ENCODE measurements around the gene MEF2A.

The MEF2A gene

DNA sequence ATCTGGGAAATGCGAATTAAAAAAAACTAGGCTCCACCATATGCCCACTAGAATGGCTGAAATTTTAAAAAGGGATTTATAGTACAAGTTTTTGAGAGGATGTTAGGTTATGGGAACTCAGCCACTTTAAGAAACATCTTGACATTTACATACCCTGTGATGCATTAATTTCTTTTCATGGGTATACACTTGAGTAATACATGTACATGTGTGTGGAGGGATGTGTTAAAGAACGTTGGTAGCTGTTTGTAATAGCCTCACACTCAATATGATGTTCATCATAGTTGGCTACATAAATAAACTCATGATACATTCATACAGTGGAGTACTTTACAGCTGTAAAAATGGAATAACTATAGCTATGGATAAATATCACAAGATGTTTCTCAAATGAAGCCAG lies 40.9 kb downstream of the MEF2A start:
- DNase-seq (ENCODE audit: low read depth in 2 of 2), result no peak

DNA sequence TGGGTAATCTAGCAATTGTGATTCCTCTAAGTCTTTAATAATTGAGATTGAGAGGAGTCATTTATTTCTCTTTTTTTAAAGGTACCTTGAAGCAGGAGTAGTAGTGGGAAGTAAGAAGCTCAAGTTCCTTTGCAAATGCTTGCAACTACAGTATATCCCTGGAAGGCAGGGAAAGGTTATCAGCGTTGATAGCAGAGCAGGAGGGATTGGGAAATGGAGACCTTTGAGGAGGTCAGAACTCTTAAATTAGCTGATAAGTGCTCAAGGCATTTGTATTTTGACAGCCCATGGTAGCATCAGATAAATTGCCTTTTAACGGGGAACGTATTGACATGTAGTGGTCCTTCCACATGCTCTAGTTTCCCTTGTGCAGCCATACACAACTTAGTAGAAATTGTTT lies 47.7 kb downstream of the MEF2A start:
- DNase-seq (ENCODE audit: low read depth in 2 of 2), result no peak

DNA sequence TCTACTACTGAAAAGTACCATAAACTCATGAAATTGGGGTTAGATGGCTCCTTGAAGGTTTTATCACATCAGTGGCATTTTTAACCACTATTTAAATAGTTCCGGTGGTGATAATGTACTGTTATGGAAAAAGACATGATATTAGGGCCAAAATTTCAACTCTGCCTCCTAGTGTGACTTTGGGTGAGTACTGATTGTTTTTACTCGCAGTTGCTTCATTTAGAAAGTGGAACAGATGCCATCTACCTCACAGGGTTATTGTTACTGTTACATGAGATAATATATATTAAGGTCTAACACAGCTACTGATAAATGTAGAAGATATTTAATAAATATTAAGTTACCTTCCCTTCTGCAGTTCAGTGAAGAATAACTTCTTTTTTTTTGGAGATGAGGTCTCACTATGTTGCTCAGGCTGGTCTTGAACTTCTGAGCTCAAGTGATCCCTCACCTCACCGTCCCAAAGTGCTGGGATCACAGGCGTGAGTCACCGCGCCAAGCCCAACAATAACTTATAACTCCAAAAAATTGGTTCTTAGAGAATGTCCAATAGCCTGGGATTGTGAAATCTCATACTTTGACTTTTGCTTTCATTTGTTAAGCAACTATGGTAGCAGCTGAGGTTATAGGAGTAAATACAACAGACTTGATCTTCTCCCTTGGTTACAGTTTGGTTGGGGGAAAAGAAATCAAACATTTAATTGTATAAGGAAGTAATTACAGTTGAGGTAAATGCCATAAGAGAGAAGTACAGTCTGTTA lies 48.3 kb downstream of the MEF2A start:
- no peak for DNase-seq (ENCODE audit: low read depth in 2 of 2)

DNA sequence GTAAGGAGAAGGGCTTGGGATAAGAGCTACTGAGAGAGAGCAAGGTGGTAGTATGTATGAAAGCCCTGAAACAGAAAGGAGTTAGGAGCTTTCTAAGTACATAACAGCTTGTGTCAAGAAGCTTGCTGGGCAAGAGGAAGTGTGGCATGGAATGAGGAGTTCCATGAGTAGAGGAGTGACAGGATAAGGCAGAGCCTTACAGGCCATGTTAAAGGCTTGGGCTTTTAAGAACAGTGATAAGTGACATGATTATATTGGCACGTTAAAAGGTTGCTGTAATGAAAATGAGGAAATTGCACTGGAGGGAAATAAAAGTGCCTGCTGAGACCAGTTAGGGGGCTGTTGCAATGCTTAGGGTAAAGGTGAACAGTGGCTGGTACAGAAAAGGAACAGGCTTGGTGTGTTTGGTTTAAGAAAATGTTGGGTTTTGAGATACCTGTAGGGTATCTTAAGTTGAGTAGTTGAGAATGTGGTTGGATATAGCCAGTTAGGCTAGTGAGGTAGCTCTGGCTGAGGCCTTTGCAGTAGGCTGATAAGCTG lies 49.0 kb downstream of the MEF2A start:
- no peak for DNase-seq (ENCODE audit: low read depth in 2 of 2)

DNA sequence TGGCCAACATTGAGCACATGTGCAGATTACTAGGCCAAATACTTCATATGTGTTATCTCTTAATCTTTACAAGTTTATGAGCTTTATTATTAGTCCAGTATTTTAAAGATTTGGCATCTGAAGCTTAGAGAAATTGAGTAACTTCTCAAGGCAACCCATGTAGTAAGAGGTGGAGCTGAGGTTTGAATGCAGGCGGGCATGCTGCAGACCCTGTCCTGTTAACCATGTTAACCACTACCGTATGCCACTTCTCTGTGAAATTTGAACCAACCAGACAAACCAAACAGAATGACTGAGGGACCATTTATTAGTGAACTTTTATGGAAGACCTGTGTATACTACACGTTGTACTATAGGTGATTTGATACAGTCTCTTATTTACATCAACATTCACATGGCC lies 49.7 kb downstream of the MEF2A start:
- DNase-seq (ENCODE audit: low read depth in 2 of 2), result no peak

DNA sequence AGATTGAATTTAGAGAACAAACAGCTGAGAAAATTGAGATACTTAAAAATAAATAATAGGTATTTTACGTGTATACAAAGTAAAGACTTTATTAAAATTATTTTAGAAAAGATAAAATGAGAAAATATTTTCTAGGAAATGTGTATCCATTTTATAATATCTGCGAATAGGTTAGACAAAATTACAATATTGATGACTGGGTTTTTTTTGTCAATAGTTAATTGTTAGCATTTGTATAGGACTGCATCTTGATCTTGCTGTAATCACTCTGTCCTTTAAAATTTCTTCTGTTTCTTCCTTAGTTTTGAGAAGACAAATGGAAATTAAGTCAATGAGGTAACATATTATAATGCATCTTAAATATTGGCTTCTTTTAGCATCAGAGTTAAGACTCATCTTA lies 50.3 kb downstream of the MEF2A start:
- DNase-seq (ENCODE audit: low read depth in 2 of 2), result no peak

DNA sequence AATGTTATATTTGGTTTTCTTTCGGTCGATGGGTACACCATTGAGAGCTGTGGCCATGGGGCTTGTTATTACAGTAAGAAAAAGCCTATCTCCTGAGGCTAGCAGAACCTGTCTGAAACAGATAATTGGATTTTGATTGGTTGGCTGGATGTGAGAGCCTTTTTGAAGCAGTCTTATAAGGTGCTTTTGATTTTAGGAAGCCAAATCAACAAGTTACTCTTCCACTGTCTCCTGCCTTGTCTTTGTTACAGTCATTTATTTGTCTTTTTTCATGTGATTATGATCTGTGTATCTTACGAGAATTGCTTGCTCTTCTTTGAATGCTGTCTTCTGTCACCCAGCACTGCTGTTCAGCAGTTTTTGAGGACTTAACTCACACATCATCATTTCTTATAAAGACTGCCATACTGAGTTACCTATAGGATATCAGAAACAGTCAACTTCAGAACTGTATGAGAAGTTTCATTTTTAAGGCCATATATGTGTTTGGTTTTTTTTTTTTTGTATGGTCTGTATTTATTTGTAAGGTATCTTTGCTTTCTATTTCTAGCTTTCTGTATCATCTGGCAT lies 51.1 kb downstream of the MEF2A start:
- DNase-seq (ENCODE audit: low read depth in 2 of 2), result no peak

DNA sequence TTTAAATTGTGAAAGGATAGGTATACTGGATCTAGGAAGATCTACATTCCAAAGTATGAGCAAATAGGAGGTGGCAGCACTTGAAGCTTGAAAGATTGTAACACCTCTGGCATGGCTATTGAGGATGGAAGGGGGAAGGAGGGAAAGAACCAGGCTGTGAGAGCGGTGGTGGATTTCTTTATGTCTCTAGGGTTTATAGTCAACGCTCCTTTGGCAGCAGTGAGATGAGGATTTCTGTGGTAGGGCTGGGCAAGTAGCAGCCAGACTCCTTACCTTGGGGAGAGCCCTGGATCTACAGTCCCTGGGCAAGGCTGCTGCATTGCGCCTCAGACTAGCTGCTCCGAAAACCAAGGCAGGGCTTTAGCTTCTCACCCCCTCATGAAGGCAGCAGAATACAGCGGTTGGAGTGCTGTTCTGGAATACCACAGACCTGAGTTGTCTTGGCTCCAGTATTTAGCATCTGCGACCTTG lies 53.2 kb downstream of the MEF2A start:
- no peak for DNase-seq (ENCODE audit: low read depth in 2 of 2)

DNA sequence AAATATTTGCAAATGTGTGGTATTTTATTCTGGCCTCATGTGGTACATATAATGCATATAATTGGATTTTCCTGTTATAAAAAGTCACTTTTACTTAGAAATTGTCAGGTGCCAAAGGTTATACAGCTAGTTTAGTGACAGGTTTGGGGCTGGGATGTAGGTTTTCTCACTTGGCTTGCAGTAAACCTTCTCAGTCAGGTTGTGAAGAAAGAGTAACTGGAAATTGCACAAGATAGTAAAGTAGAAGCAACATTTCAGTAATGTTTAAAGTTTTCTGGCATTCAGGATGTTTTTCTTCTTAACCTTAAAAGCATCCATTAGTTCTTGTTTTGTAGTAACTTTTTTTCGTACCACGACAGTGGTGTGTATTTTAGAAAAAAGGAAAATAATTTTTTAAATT lies 53.9 kb downstream of the MEF2A start:
- DNase-seq (ENCODE audit: low read depth in 2 of 2), result no peak

DNA sequence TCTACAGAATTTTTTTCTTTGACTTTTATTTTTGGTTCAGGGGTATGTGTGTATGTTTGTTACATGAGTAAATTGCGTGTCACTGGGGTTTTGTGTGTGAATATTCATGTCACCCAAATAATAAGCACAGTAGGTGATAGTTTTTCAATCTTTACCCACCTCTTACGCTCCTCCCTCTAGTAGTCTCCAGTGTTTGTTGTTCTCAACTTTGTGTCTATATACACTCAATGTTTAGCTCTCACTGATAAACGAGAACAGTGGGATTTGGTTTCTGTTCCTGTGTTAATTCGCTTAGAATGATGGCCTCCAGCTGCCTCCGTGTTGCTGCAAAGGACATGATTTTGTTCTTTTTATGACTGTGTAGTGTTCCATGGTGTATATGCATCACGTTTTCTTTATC lies 54.4 kb downstream of the MEF2A start:
- DNase-seq (ENCODE audit: low read depth in 2 of 2), result no peak

DNA sequence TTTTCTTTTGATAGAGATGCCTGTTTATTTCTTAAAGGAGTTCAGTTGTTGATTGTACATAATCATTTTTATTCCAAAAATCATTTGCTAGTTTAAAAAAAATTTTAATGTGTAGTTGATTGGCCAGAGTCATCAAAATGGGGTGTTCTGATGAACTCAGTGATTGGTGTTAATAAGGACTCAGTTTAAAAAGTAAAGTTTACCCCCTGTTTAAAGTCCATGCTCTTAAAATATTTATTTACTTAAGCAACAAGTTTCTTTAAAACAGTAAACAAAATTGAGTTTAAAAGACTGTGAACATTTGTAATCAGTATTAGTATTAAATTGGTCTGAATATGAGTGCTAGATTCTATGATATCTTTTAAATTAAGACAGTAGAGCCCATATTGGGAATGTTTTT lies 56.0 kb downstream of the MEF2A start:
- no peak for DNase-seq (ENCODE audit: low read depth in 2 of 2)

DNA sequence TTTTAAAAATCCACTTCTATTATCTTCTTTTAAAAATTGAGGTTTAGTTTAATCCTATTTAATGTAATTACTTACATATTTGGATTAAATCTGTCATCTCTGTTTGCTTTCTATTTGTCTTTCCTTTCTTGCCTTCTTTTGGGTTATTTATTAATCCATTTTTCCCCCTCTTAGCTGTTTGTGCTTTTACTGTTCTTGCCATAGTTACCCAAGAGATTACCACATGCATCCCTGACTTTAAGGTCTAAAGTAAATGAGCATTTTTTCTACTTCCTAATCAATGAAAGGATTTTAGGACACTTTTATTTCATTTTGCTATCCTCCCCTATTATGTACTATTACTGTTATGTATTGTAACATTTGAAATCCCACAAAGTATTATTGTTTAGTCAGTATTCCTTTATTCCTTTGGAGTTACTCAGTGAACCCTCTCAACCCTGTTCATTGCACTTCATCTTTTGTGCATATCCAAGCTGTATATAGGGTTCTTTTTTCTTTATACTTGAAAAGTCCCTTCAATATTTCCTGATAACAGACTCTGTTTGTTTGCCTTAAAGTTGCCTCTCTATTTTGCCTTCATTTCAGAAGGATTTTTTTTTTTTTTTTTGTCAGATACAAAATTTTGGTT lies 62.7 kb downstream of the MEF2A start:
- DNase-seq (ENCODE audit: low read depth in 2 of 2), result no peak

DNA sequence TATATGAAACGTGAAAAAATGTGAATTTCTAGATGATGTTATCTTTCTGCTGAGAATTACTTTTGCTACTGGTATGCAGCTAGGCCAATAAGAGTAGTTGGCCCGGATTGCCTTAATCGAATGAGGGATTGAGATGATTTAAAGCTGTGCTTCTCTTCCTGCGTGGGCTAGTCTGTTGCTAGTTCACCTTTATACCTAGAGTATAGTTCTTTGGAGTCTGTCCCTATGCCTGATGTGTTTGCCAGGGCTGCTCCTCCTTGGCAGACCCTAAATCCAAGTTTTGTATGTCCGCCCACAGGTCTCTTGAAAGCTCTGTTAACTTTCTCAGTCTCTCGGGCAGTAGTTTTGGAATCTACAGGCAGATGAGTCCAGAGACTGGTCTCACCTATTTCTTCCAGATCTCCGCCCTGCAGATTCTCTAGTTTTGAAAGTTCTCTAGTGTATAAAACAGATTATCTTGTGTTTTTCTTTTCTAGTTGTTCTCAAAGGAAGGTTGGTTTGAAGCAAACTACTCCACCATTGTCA lies 64.9 kb downstream of the MEF2A start:
- no peak for DNase-seq (ENCODE audit: low read depth in 2 of 2)

DNA sequence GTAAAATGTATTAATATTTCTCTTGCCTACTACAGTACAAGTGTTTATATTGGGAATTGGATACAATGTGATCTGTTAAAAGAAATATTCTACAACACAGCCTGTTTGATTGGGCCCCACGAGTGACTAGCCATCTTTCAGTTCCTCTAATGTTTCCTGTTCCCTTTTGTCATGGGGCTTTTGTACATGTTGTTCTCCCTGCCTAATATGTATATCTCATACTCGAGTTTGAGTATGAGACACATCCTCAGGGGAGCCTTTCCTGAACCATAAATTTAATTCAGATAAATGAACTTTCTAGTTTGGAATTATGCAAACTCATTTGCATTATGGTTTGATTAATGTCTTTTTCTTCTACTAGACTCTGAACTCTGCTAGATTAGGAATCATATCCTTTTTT lies 65.5 kb downstream of the MEF2A start:
- no peak for DNase-seq (ENCODE audit: low read depth in 2 of 2)

DNA sequence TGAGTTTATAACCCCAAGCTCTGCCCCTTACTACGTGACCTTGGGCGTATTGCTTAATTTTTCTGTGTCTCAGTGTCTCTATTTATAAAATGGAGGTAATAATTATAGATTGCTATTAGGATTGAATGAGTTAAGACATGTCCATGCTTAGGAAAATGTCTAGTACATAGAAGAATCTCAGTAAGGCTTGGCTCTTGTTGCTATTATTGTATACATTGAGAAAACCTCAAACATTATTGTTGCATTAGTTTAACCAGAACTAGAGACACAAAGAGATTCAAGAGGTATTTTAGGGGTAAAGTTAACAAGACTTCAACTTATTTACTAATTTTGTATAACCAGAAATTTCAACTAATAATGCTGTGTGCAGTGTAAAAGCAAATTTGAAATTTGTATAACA lies 66.7 kb downstream of the MEF2A start:
- DNase-seq (ENCODE audit: low read depth in 2 of 2), result no peak

DNA sequence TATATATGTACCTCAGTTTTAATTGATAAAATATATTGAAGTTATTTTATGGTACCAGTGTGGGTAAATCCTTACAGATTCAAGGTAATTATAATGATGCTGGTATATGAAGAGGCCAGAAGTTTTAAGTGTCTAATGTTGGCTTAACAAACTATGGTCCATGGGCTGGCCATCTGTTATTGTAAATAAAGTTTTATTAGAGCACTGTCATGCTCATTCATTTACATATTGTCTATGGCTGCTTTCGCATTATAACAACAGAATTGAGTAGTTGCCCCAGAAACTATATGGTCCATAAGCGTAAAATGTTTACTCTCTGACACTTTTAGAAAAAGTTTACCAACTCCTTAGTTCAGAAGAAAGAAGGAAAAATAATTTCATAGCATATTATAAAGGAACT lies 67.9 kb downstream of the MEF2A start:
- no peak for DNase-seq (ENCODE audit: low read depth in 2 of 2)

DNA sequence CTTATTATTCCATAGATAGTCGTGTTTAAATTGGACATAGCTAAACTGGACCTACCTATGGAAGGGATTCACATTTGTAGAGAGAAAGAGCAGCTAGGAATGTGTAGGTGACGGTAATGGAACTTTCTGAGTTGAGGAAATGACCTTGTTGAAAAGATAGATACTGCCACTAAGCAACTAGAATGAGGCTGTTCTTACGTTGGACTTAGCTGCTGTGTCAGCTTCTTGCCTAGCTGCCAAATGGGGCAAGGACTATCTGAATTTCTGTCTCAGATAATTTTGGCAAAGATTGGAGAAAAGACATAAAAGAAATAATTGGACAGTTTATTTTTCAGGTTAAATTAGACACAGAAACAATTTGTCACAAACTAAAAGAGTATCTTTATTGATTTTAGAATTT lies 68.8 kb downstream of the MEF2A start:
- DNase-seq (ENCODE audit: low read depth in 2 of 2), result no peak

DNA sequence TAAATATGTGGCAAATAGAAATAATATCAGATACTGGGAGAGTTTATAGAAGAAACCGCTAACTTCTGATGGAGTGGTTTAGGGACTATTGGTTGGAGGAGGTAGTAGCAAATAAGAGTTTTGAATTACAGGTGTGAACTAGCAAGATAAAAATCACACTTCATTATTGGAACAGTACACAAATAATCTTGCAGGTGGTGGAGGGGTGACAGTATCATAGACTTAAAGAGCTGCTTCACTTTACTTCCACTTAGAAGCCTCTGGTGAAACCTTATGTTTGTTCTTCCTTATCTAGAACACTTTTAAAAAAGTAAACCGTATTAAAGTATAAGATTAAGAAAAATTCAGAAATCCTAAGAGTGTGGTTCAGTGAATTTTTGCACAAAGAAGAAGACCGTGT lies 69.4 kb downstream of the MEF2A start:
- no peak for DNase-seq (ENCODE audit: low read depth in 2 of 2)

DNA sequence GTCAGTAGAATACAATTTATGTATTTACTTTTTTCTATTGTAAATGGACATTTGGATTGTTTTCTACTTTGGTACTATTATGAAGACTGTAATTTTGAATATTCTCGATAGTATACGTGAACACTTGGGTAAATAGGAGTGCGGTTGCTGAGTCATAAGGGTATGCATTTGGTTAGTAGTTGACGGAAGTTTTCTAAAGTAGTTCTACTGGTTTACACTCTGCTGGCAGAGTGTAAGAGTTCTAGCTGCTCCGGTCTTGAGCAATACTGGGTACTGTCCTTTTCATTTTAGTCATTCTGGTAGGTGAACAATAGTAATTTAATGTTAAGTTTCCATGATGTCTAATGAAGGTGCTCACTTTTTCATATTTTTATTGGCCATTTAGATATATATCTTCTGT lies 70.0 kb downstream of the MEF2A start:
- no peak for DNase-seq (ENCODE audit: low read depth in 2 of 2)

DNA sequence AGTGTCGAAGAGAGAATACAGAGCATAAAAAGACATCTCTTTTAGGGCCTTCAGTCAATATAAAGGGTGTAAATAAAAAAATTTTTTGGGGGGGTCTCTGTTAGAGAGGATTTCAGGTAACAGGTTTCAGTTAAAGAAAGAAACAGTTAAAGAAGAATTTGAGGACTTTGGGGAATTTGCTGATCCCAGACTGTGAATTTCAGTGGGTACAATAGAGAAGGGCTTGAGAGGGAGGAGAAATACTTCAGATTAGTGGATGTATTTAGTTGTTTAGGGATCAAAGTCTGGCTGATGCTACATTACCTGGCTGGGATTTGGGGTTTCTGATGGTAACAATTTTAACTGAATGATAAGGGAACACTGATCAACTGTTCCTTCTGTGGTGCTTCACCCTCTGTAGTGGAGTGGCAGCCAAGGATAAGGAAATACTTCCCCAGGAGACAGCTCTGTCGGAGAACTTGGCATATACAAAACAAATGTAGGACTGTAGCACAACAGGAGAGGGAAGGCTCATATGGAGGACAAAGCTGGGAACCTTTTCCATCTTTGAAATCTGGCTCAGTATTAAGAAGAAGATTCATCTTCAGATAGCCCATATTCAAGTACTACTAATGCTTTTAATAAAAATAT lies 79.2 kb downstream of the MEF2A start:
- no peak for DNase-seq (ENCODE audit: low read depth in 2 of 2)

DNA sequence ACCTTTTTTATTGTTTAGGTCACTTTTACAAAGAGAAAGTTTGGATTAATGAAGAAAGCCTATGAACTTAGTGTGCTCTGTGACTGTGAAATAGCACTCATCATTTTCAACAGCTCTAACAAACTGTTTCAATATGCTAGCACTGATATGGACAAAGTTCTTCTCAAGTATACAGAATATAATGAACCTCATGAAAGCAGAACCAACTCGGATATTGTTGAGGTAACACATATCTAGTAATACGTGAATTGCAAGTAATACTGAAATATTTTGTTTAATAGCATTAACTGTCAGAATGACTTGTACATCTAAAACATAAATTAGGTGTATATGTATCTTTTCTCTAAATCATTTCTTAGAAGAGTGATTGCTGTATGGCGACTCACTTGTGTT lies 79.8 kb downstream of the MEF2A start:
- DNase-seq (ENCODE audit: low read depth in 2 of 2), result no peak

DNA sequence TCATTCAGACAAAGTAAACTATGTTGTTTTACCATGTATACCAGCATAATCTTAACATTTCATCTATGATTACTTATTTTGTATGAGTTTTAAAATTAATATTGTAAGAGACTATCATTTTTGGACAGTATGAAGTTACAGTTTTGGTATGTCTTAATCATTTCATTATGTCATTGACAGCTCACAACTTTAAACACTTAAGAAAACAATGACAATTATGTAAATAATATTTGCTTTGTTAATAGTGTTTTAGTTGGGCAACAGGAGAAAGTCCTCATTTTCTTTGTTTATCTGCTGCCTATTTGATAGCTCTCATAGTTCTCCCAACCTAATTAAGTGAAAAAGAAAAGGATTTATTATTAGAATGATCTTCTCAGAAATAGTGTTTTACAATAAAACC lies 80.2 kb downstream of the MEF2A start:
- no peak for DNase-seq (ENCODE audit: low read depth in 2 of 2)
